ENCODE data around the gene ZNF579. TPM values are rescaled to one million over a fixed set of nuclear protein-coding genes. Genes with fewer than 3 reads are reported as not detected.

The ZNF579 gene
- polyA plus RNA-seq, 1 donor (not counting 4 experiments of a cell fraction or from before 2014, with no cell fraction given) = 1.5 TPM

DNA sequence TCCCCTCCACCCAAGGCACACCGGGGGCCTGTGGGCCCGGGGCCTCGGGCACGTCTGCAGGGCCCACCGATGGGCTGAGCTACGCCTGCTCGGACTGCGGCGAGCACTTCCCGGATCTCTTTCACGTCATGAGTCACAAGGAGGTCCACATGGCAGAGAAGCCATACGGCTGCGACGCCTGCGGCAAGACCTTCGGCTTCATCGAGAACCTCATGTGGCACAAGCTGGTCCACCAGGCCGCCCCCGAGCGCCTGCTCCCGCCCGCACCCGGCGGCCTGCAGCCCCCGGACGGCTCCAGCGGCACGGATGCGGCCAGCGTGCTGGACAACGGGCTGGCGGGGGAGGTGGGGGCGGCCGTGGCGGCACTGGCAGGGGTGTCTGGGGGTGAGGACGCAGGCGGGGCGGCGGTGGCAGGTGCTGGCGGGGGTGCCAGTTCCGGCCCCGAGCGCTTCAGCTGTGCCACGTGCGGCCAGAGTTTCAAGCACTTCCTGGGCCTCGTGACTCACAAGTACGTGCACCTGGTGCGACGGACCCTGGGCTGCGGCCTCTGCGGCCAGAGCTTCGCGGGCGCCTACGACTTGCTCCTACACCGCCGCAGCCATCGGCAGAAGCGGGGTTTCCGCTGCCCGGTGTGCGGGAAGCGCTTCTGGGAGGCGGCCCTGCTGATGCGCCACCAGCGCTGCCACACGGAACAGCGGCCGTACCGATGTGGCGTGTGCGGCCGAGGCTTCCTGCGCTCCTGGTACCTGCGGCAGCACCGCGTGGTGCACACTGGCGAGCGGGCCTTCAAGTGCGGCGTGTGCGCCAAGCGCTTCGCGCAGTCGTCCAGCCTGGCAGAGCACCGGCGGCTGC, 35.1 kb upstream of the ZNF579 start:
- Histone ChIP-seq H2AFZ (ENCODE audit: control insufficient read depth, low read length) (no peak overlapping the region), H3K9ac (ENCODE audit: control insufficient read depth, extremely low read depth, insufficient read depth, low read length) (no peak overlapping the region), H3K36me3 (ENCODE audit: control insufficient read depth in 2 of 2, extremely low read depth in 1 of 2, insufficient read depth in 2 of 2, low read length in 2 of 2) (peaks cover 5 to 9% of the 10 kb centered on the region in 2 experiments), H3K4me3 (ENCODE audit: control insufficient read depth in 2 of 3, extremely low read depth in 1 of 3, insufficient read depth in 2 of 3, low read depth in 1 of 3, low read length in 3 of 3) (no peak overlapping the region), H3K27me3 (ENCODE audit: control insufficient read depth, extremely low read depth, insufficient read depth, low read length) (no peaks in the 10 kb centered on the region), H4K20me1 (ENCODE audit: control insufficient read depth, extremely low read depth, insufficient read depth, low read length) (peaks cover 3% of the 10 kb centered on the region), H3K4me1 (ENCODE audit: control insufficient read depth, extremely low read depth, insufficient read depth, low read length) (no peaks in the 10 kb centered on the region), H3K79me2 (ENCODE audit: control insufficient read depth, insufficient read depth, low read length) (peaks cover 15% of the 10 kb centered on the region), H3K4me2 (ENCODE audit: control insufficient read depth, extremely low read depth, insufficient read depth, low read depth, low read length) (no peak overlapping the region), H3K9me1 (ENCODE audit: control insufficient read depth, extremely low read depth, insufficient read depth, low read length) (no peaks in the 10 kb centered on the region), H3K27ac (ENCODE audit: control insufficient read depth, insufficient read depth, low read length) (no peak overlapping the region), H3K9me3 (ENCODE audit: control insufficient read depth, low read depth, low read length) (no peaks in the 10 kb centered on the region)
- TF ChIP-seq EZH2 (IDR thresholded peaks at IDR 0.05; ENCODE audit: low read length) = no peak
- TF ChIP-seq, protein P1, sequence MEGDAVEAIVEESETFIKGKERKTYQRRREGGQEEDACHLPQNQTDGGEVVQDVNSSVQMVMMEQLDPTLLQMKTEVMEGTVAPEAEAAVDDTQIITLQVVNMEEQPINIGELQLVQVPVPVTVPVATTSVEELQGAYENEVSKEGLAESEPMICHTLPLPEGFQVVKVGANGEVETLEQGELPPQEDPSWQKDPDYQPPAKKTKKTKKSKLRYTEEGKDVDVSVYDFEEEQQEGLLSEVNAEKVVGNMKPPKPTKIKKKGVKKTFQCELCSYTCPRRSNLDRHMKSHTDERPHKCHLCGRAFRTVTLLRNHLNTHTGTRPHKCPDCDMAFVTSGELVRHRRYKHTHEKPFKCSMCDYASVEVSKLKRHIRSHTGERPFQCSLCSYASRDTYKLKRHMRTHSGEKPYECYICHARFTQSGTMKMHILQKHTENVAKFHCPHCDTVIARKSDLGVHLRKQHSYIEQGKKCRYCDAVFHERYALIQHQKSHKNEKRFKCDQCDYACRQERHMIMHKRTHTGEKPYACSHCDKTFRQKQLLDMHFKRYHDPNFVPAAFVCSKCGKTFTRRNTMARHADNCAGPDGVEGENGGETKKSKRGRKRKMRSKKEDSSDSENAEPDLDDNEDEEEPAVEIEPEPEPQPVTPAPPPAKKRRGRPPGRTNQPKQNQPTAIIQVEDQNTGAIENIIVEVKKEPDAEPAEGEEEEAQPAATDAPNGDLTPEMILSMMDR (optimal IDR thresholded peaks at IDR 0.05 in 1 of 3, IDR thresholded peaks at IDR 0.05 in 1 of 3, conservative IDR thresholded peaks at IDR 0.05 in 1 of 3; ENCODE audit: extremely low read depth in 1 of 3, insufficient read depth in 2 of 3, low read length in 3 of 3) = no peak
- FAIRE-seq = no peak
- no peak for DNase-seq (ENCODE audit: low read depth, low spot score)
- dilution Hi-C loops (cut with MboI; ENCODE audit: extremely low pct_ligation_motif_present, low sequenced_read_pairs) = no loop called here

GRCh38 chr19:55614711-55615542, 34.3 kb upstream of the ZNF579 start:
- H3K4me1 ChIP-seq (ENCODE audit: control insufficient read depth, extremely low read depth, insufficient read depth, low read length) = no peaks in the 10 kb centered on the region
- H3K9ac ChIP-seq (ENCODE audit: control insufficient read depth, extremely low read depth, insufficient read depth, low read length) = no peak overlapping the region
- no peak overlapping the region for H3K27ac ChIP-seq (ENCODE audit: control insufficient read depth, insufficient read depth, low read length)
- H3K79me2 ChIP-seq (ENCODE audit: control insufficient read depth, insufficient read depth, low read length) = peaks cover 22% of the 10 kb centered on the region
- no peak overlapping the region for H3K4me3 ChIP-seq (ENCODE audit: control insufficient read depth in 2 of 3, extremely low read depth in 1 of 3, insufficient read depth in 2 of 3, low read depth in 1 of 3, low read length in 3 of 3)
- no peaks in the 10 kb centered on the region for H3K27me3 ChIP-seq (ENCODE audit: control insufficient read depth, extremely low read depth, insufficient read depth, low read length)
- H3K36me3 ChIP-seq (ENCODE audit: control insufficient read depth in 2 of 2, extremely low read depth in 1 of 2, insufficient read depth in 2 of 2, low read length in 2 of 2) = peaks cover 9 to 11% of the 10 kb centered on the region in 2 experiments
- FAIRE-seq = no peak
- no peak for TF ChIP-seq EZH2 (IDR thresholded peaks at IDR 0.05; ENCODE audit: low read length)
- TF ChIP-seq, protein P1 (optimal IDR thresholded peaks at IDR 0.05 in 1 of 3, IDR thresholded peaks at IDR 0.05 in 1 of 3, conservative IDR thresholded peaks at IDR 0.05 in 1 of 3; ENCODE audit: extremely low read depth in 1 of 3, insufficient read depth in 2 of 3, low read length in 3 of 3) = no peak
- no peak overlapping the region for H2AFZ ChIP-seq (ENCODE audit: control insufficient read depth, low read length)
- no peak for DNase-seq (ENCODE audit: low read depth, low spot score)
- H4K20me1 ChIP-seq (ENCODE audit: control insufficient read depth, extremely low read depth, insufficient read depth, low read length) = no peaks in the 10 kb centered on the region
- no peak overlapping the region for H3K4me2 ChIP-seq (ENCODE audit: control insufficient read depth, extremely low read depth, insufficient read depth, low read depth, low read length)
- H3K9me3 ChIP-seq (ENCODE audit: control insufficient read depth, low read depth, low read length) = no peaks in the 10 kb centered on the region
- no peaks in the 10 kb centered on the region for H3K9me1 ChIP-seq (ENCODE audit: control insufficient read depth, extremely low read depth, insufficient read depth, low read length)
- dilution Hi-C loops (cut with MboI; ENCODE audit: extremely low pct_ligation_motif_present, low sequenced_read_pairs) = no loop called here
